Measurements from ENCODE around the gene ABCF2. TPM values are rescaled to one million over a fixed set of nuclear protein-coding genes. Genes with fewer than 3 reads are reported as not detected.

Gene ABCF2
- 31.3 and 40.7 TPM in 2 replicates for total RNA-seq (ENCODE audit: low replicate concordance)

DNA sequence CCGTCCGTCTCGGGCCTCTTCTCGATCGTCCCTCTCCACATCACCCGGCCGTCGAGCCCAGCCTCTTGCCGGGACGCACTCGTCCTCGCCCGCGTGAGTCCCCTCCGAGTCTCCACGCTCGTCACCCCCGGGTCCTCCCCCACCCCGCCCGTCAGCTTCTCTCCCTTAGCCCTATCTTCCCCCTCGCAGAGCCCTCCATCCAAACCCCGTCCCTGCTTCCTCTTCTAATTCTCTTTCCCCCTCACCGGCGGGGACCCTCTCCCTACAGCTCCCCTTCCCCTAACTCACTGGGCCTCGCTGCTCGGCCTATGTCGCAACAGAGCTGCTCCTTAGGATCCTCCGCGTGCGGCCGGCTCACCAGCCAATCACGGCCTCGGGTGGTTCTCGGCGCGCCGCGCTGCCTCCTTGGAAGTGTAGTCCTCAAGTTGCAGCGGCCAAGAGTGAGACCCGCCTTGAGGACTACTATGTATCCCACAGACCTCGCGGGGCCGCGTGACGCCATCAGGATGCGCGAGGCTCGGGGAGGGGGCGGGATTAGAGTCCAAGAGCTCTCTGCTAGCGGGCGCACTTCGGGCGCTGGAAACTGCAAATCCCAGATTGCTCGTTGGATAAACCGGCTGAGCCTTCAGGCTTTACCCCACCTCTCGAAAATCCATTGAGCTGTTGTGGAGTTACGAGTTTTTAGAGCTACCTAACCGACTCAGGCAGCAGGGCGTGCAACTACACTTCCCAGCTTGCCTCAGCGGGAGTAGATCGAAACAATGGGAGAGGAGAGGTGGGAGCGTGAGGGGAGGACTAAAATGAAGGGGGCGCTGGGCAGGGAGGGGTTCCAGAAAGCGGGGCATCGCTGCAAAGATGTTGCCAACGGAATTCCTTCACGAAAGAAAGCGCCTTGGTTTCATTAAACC lies at the start of gene ABCF2:
Gene ABCF2, minus strand, starts transcription at position 331 of the 908 bp plus-strand sequence. CDS start 747 bp downstream, outside the sequence.
- peak within 1 kb of the TSS; percentile 100 for H3K27ac Mint-ChIP-seq
- H3K36me3 ChIP-seq, result no peaks in the 10 kb centered on the region
- H3K4me2 ChIP-seq, result peak within 1 kb of the TSS; percentile 92
- H2AFZ ChIP-seq (replicated peaks), result peak within 1 kb of the TSS; percentile 63
- H3F3A ChIP-seq (ENCODE audit: low read depth), result peaks cover 18% of the 10 kb centered on the region
- peaks cover 15% of the 10 kb centered on the region for H4K20me1 ChIP-seq (ENCODE audit: low read depth)
- H3K9ac ChIP-seq, result peak within 1 kb of the TSS; percentile 83
- no peak for TF ChIP-seq EZH2 (IDR thresholded peaks at IDR 0.05)
- TF ChIP-seq, protein P1, sequence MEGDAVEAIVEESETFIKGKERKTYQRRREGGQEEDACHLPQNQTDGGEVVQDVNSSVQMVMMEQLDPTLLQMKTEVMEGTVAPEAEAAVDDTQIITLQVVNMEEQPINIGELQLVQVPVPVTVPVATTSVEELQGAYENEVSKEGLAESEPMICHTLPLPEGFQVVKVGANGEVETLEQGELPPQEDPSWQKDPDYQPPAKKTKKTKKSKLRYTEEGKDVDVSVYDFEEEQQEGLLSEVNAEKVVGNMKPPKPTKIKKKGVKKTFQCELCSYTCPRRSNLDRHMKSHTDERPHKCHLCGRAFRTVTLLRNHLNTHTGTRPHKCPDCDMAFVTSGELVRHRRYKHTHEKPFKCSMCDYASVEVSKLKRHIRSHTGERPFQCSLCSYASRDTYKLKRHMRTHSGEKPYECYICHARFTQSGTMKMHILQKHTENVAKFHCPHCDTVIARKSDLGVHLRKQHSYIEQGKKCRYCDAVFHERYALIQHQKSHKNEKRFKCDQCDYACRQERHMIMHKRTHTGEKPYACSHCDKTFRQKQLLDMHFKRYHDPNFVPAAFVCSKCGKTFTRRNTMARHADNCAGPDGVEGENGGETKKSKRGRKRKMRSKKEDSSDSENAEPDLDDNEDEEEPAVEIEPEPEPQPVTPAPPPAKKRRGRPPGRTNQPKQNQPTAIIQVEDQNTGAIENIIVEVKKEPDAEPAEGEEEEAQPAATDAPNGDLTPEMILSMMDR (IDR thresholded peaks at IDR 0.05), result peak; percentile 4
- TF ChIP-seq EZH2phosphoT487 (IDR thresholded peaks at IDR 0.05), result no peak
- H3K27ac ChIP-seq, result peak within 1 kb of the TSS; percentile 85
- no peaks in the 10 kb centered on the region for H3K27me3 ChIP-seq
- H3K27me3 Mint-ChIP-seq (ENCODE audit: insufficient read depth, low read depth), result peaks cover 8% of the 10 kb centered on the region
- DNase-seq (ENCODE audit: low spot score), result peak; percentile 99
- H3K36me3 Mint-ChIP-seq, result peaks cover 11% of the 10 kb centered on the region
- no peaks in the 10 kb centered on the region for H3K9me3 ChIP-seq (ENCODE audit: low read depth)
- H3K4me3 Mint-ChIP-seq, result peak within 1 kb of the TSS; percentile 93
- H3K4me3 ChIP-seq, result peak within 1 kb of the TSS; percentile 94
- peaks cover 25% of the 10 kb centered on the region for H3K4me1 ChIP-seq
- peaks cover 19% of the 10 kb centered on the region for H3K79me2 ChIP-seq (ENCODE audit: low read depth)
- peaks cover 43% of the 10 kb centered on the region for H3K4me1 Mint-ChIP-seq
- no peaks in the 10 kb centered on the region for H3K9me3 Mint-ChIP-seq

DNA sequence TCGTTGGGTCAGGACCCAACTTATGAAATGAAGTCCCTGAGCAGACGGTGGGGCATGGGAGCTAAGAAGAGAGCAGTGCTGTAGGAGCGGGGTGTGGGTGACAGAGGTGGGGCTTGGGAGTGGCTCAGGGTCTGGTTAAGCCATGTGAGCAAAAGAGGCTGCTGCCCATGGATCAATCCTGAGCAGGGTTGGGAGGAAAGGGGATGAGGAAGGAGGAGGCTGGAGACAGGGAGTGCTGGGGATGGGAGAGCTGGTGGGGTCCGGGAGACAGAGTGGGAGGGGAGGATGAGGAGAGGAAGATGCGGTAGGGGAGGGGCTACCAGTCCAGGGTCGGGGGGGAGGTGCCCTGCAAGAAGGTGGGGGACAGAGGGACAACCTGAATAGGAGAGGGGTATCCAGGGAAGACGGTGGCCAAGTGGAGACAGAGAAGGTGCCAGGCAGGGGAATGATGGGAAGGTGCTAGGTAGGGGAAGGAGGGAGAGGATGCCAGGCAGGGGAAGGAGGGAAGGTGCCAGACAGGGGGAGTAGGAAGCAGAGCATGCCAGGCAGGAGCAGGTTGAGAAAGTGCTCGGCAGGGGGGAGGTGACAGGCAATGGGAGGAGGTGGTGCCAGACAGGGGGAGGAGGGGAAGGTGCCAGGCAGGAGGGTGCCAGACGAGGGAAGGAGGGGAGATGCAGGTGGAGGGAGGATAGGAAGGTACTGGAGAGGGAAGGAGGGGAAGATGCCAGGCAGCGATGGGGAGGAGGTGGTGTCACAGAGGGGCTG lies 49.0 kb upstream of the ABCF2 start:
- Mint-ChIP-seq H3K4me1 (peaks cover 22% of the 10 kb centered on the region), H3K4me3 (peak overlapping the region; percentile 64), H3K27ac (no peak overlapping the region), H3K27me3 (ENCODE audit: insufficient read depth, low read depth) (peaks cover 6% of the 10 kb centered on the region), H3K36me3 (no peaks in the 10 kb centered on the region), H3K9me3 (no peaks in the 10 kb centered on the region)
- H3K4me1 ChIP-seq, result no peaks in the 10 kb centered on the region
- no peaks in the 10 kb centered on the region for H3K36me3 ChIP-seq
- no peak overlapping the region for H3K9ac ChIP-seq
- H3K79me2 ChIP-seq (ENCODE audit: low read depth), result no peaks in the 10 kb centered on the region
- no peak overlapping the region for H3K27ac ChIP-seq
- H3K4me2 ChIP-seq, result peak overlapping the region; percentile 73
- no peaks in the 10 kb centered on the region for H3K9me3 ChIP-seq (ENCODE audit: low read depth)
- DNase-seq (ENCODE audit: low spot score), result no peak
- H3K27me3 ChIP-seq, result peaks cover 35% of the 10 kb centered on the region
- no peak overlapping the region for H2AFZ ChIP-seq (replicated peaks)
- TF ChIP-seq, protein P1 (IDR thresholded peaks at IDR 0.05), result no peak
- no peak for TF ChIP-seq EZH2phosphoT487 (IDR thresholded peaks at IDR 0.05)
- no peak for TF ChIP-seq EZH2 (IDR thresholded peaks at IDR 0.05)
- peak overlapping the region; percentile 38 for H3K4me3 ChIP-seq
- H3F3A ChIP-seq (ENCODE audit: low read depth), result no peaks in the 10 kb centered on the region
- H4K20me1 ChIP-seq (ENCODE audit: low read depth), result no peaks in the 10 kb centered on the region

GRCh38 chr7:151274936-151275812 lies 48.2 kb upstream of the ABCF2 start:
- no peak overlapping the region for H3K9ac ChIP-seq
- TF ChIP-seq, protein P1 (IDR thresholded peaks at IDR 0.05), result no peak
- no peak for TF ChIP-seq EZH2 (IDR thresholded peaks at IDR 0.05)
- no peak for TF ChIP-seq EZH2phosphoT487 (IDR thresholded peaks at IDR 0.05)
- Mint-ChIP-seq H3K9me3 (no peaks in the 10 kb centered on the region), H3K36me3 (no peaks in the 10 kb centered on the region), H3K4me3 (peak overlapping the region; percentile 76), H3K27ac (no peak overlapping the region), H3K27me3 (ENCODE audit: insufficient read depth, low read depth) (peaks cover 6% of the 10 kb centered on the region), H3K4me1 (peaks cover 20% of the 10 kb centered on the region)
- no peaks in the 10 kb centered on the region for H3F3A ChIP-seq (ENCODE audit: low read depth)
- H3K4me2 ChIP-seq, result peak overlapping the region; percentile 73
- H3K9me3 ChIP-seq (ENCODE audit: low read depth), result no peaks in the 10 kb centered on the region
- no peaks in the 10 kb centered on the region for H4K20me1 ChIP-seq (ENCODE audit: low read depth)
- no peaks in the 10 kb centered on the region for H3K79me2 ChIP-seq (ENCODE audit: low read depth)
- H3K36me3 ChIP-seq, result no peaks in the 10 kb centered on the region
- peaks cover 35% of the 10 kb centered on the region for H3K27me3 ChIP-seq
- H3K4me3 ChIP-seq, result no peak overlapping the region
- H3K27ac ChIP-seq, result no peak overlapping the region
- no peak overlapping the region for H2AFZ ChIP-seq (replicated peaks)
- H3K4me1 ChIP-seq, result no peaks in the 10 kb centered on the region
- no peak for DNase-seq (ENCODE audit: low spot score)

Data from neural progenitor cell (in vitro differentiated cells).